SK-N-SH treated with all-trans-retinoic acid at 6 μM for 48 hours (cell line): ENCODE results near the gene RING1.
A peak's percentile ranks its signal among the peaks of the same experiment; 100 is the strongest.

Source experiments
- ATAC-seq: fragments of 200-7000 bp; cut with Tn5 transposase; 3 replicates; pipeline ENCODE4 v1.9.1; 2020; ENCODE audit warnings: mild to moderate bottlenecking, moderate library complexity
- ARNTL ChIP-seq: fragments of 450-650 bp; formaldehyde crosslinking; IDR thresholded peaks from 2 replicates; pipeline ENCODE4 v1.5.0; 2020; ENCODE audit warnings: low read depth, mild to moderate bottlenecking, moderate library complexity, borderline replicate concordance
- BACH2 ChIP-seq: fragments of 250-450 bp; sonication (Bioruptor Pico); IDR thresholded peaks from 2 replicates; pipeline ENCODE4 v1.9.0; 2021; ENCODE audit warnings: mild to moderate bottlenecking, borderline replicate concordance
- CSDC2 ChIP-seq: fragments of 250-450 bp; sonication (Bioruptor Pico); IDR thresholded peaks from 2 replicates; pipeline ENCODE4 v1.5.0; 2020; ENCODE audit warnings: mild to moderate bottlenecking, moderate library complexity
- GLIS3 ChIP-seq: fragments of 250-450 bp; sonication (Bioruptor Pico); IDR thresholded peaks from 2 replicates; pipeline ENCODE4 v1.5.0; 2020; ENCODE audit warnings: mild to moderate bottlenecking, moderate library complexity
- ISL1 ChIP-seq: fragments of 250-450 bp; sonication (Bioruptor Pico); IDR thresholded peaks from 2 replicates; pipeline ENCODE4 v2.1.2; 2022; ENCODE audit warnings: mild to moderate bottlenecking, moderate library complexity
- OSR1 ChIP-seq: fragments of 250-450 bp; sonication (Bioruptor Pico); IDR thresholded peaks from 2 replicates; pipeline ENCODE4 v1.8.0; 2022; ENCODE audit warnings: moderate library complexity, mild to moderate bottlenecking, inconsistent platforms
- PPARA ChIP-seq: fragments of 250-450 bp; sonication (Bioruptor Pico); IDR thresholded peaks from 2 replicates; pipeline ENCODE4 v1.5.0; 2020; ENCODE audit warnings: mild to moderate bottlenecking, borderline replicate concordance
- RARB ChIP-seq: fragments of 250-450 bp; sonication (Bioruptor Pico); IDR thresholded peaks from 2 replicates; pipeline ENCODE4 v1.8.0; 2021; ENCODE audit warnings: mild to moderate bottlenecking, moderate library complexity
- SNAI2 ChIP-seq: fragments of 250-450 bp; sonication (Bioruptor Pico); IDR thresholded peaks from 2 replicates; pipeline ENCODE4 v1.5.0; 2020; ENCODE audit warnings: mild to moderate bottlenecking, moderate library complexity
- TOX ChIP-seq: fragments of 250-450 bp; sonication (Bioruptor Pico); IDR thresholded peaks from 2 replicates; pipeline ENCODE4 v1.8.0; 2021; ENCODE audit warnings: mild to moderate bottlenecking, moderate library complexity, borderline replicate concordance
- ZC3H10 ChIP-seq: fragments of 250-450 bp; sonication (Bioruptor Pico); IDR thresholded peaks from 2 replicates; pipeline ENCODE4 v1.5.1; 2021; ENCODE audit warnings: mild to moderate bottlenecking, moderate library complexity
- ZFP3 ChIP-seq: fragments of 250-450 bp; sonication (Bioruptor Pico); IDR thresholded peaks from 2 replicates; pipeline ENCODE4 v1.5.0; 2020; ENCODE audit warnings: mild to moderate bottlenecking, moderate library complexity
- ZFP30 ChIP-seq: fragments of 450-650 bp; formaldehyde crosslinking; IDR thresholded peaks from 2 replicates; pipeline ENCODE4 v1.5.0; 2022; ENCODE audit warnings: mild to moderate bottlenecking, moderate library complexity
- ZNF70 ChIP-seq: fragments of 450-650 bp; formaldehyde crosslinking; IDR thresholded peaks from 2 replicates; pipeline ENCODE4 v1.5.0; 2020; ENCODE audit warnings: mild to moderate bottlenecking, moderate library complexity
- TF ChIP-seq, protein P1 (sequence below): fragments of 250-450 bp; sonication (Bioruptor Pico); IDR thresholded peaks from 2 replicates; pipeline ENCODE4 v1.5.0; 2020; ENCODE audit warnings: mild to moderate bottlenecking, moderate library complexity
- TF ChIP-seq, protein P2 (sequence below): fragments of 250-450 bp; sonication (Bioruptor Pico); IDR thresholded peaks from 2 replicates; pipeline ENCODE4 v1.5.1; 2020; ENCODE audit warnings: low read depth, mild to moderate bottlenecking, moderate library complexity
- TF ChIP-seq, protein P3 (sequence below): fragments of 250-450 bp; sonication (Bioruptor Pico); IDR thresholded peaks from 2 replicates; pipeline ENCODE4 v1.5.1; 2021; ENCODE audit warnings: mild to moderate bottlenecking, moderate library complexity

Gene RING1

DNA sequence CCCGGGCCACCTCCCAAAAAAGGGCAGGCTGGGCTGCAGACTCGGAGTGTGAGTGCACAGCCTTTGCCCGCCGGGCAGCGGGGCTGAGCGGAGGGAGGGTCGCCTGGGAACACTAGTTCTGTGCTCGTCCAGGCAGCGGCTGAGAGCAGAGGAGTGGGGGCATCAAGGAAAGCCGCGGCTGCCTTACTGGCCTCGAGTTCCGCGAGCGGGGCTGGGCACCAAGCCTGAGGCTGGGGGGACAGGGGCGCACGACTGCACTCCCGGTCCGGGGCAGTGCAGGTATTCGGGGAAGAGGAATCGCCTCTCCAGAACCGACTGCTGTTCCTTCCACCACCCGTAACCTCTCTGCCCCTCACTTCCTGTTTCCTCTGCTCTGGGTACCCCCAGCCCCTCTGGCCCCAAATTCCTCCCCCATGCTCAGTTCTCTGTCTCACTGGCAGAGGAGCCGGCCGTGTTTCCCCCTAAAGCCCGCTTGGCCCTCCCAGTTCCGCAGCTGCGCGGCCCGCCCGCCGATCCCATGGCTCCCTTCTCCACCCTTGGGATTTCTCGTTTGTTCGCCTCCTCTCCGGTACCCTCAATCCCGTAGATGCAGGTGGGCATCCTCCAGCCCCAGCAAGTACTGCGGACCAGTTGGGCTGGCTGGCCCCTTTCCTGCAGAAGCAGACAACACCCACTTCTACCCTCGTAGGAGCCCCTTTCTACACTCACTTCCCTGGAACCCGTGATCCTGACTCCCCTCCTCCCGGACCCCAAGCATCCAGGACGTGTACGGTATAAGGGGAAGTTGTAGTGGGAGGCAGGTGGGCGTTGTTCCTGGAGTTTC, 5.1 kb downstream of the RING1 start (continued):
- TF ChIP-seq, protein P1, sequence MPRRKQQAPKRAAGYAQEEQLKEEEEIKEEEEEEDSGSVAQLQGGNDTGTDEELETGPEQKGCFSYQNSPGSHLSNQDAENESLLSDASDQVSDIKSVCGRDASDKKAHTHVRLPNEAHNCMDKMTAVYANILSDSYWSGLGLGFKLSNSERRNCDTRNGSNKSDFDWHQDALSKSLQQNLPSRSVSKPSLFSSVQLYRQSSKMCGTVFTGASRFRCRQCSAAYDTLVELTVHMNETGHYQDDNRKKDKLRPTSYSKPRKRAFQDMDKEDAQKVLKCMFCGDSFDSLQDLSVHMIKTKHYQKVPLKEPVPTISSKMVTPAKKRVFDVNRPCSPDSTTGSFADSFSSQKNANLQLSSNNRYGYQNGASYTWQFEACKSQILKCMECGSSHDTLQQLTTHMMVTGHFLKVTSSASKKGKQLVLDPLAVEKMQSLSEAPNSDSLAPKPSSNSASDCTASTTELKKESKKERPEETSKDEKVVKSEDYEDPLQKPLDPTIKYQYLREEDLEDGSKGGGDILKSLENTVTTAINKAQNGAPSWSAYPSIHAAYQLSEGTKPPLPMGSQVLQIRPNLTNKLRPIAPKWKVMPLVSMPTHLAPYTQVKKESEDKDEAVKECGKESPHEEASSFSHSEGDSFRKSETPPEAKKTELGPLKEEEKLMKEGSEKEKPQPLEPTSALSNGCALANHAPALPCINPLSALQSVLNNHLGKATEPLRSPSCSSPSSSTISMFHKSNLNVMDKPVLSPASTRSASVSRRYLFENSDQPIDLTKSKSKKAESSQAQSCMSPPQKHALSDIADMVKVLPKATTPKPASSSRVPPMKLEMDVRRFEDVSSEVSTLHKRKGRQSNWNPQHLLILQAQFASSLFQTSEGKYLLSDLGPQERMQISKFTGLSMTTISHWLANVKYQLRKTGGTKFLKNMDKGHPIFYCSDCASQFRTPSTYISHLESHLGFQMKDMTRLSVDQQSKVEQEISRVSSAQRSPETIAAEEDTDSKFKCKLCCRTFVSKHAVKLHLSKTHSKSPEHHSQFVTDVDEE (CRISPR knock-in tag) = no peak
- TF ChIP-seq CSDC2 (CRISPR knock-in tag) = no peak

DNA sequence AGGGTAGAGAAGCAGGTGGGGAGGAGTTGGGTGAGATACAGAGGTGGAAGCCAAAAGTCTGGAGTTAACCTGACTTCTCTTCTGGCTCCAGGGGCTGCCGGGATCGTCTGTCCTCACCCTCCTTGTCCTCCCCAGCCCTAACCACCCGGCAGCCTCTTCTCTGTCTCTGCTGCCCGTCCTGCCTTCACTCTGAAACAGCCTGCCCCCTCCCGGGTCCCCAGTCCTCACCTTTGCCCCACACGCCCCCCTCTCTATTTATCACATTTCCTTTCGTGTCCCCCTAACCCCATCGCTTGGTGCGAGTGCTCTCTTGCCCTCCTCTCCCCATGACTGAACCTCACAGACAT, 5.7 kb downstream of the RING1 start:
- TF ChIP-seq PPARA = no peak
- no peak for TF ChIP-seq ZFP30 (CRISPR knock-in tag)
- TF ChIP-seq, protein P2, sequence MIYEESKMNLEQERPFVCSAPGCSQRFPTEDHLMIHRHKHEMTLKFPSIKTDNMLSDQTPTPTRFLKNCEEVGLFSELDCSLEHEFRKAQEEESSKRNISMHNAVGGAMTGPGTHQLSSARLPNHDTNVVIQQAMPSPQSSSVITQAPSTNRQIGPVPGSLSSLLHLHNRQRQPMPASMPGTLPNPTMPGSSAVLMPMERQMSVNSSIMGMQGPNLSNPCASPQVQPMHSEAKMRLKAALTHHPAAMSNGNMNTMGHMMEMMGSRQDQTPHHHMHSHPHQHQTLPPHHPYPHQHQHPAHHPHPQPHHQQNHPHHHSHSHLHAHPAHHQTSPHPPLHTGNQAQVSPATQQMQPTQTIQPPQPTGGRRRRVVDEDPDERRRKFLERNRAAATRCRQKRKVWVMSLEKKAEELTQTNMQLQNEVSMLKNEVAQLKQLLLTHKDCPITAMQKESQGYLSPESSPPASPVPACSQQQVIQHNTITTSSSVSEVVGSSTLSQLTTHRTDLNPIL = no peak
- TF ChIP-seq ZC3H10 (CRISPR knock-in tag) = no peak
- no peak for TF ChIP-seq ZNF70 (CRISPR knock-in tag)
- TF ChIP-seq, protein P3, sequence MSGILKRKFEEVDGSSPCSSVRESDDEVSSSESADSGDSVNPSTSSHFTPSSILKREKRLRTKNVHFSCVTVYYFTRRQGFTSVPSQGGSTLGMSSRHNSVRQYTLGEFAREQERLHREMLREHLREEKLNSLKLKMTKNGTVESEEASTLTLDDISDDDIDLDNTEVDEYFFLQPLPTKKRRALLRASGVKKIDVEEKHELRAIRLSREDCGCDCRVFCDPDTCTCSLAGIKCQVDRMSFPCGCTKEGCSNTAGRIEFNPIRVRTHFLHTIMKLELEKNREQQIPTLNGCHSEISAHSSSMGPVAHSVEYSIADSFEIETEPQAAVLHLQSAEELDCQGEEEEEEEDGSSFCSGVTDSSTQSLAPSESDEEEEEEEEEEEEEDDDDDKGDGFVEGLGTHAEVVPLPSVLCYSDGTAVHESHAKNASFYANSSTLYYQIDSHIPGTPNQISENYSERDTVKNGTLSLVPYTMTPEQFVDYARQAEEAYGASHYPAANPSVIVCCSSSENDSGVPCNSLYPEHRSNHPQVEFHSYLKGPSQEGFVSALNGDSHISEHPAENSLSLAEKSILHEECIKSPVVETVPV = no peak
- TF ChIP-seq ARNTL (CRISPR knock-in tag) = no peak
- no peak for TF ChIP-seq BACH2 (CRISPR knock-in tag)
- TF ChIP-seq ZFP3 (CRISPR knock-in tag) = no peak
- TF ChIP-seq, all 23 proteins: peak for 0
- ATAC-seq = peak; percentile 24

DNA sequence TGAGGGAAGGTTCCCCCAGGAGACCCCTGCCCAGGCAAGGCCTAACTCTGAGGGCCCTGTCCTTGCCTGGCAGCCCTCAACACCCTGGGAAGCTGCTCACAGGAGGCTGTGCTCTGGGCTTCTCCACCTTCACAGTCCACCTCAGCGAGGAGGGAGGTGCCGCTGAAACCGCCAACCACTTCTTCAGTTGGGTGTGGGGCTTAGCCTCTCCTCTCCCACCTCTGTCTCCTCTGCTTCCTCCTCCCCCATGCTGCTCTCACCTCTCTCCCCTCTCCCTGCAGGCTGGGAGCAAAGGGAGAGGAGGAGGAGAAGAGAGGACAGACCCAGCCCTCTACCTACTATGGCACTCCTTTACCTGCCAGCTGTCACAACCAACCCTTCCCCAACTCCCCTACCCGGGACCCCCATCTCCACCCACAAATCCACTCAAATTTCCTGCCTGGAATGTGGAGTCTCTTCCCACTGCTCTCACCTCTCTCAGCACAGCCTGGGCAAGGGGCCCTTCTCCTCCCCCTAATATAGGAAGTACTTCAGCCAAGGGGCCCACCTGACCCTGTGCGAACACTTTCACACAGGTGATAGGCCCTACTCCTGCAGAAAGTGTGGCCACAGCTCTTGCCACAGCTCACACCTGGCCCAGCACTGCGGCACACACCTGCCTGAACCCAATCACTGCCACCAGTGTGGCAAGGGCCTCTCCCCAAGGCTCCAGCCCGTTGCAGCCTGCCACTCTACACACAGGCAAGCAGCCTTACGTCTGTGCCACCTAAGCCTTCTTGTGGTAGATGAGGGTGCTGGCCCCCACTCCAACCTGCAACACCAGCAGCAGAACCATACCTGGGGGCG, 7.2 kb downstream of the RING1 start:
- ATAC-seq = no peak; the same call in 2 of the 3 replicates
- TF ChIP-seq SNAI2 (CRISPR knock-in tag) (no peak), GLIS3 (CRISPR knock-in tag) (no peak), ZFP30 (CRISPR knock-in tag) (no peak), ISL1 (CRISPR knock-in tag) (no peak), TOX (CRISPR knock-in tag) (no peak), ZC3H10 (CRISPR knock-in tag) (no peak), BACH2 (CRISPR knock-in tag) (no peak), ZFP3 (CRISPR knock-in tag) (no peak), RARB (CRISPR knock-in tag) (no peak), PPARA (no peak), OSR1 (CRISPR knock-in tag) (no peak)
- TF ChIP-seq, protein P3 = no peak
- TF ChIP-seq, protein P1 (CRISPR knock-in tag) = no peak
- TF ChIP-seq, protein P2 = no peak
